Stimulated activated CD4-positive, alpha-beta T cell treated with anti-CD3 and anti-CD28 coated beads, Interleukin-2, amount 100 ng/mL, for 4 hours (primary cell): ENCODE results near the gene PIK3R4.

ENCODE experiments used
- DNase-seq: peaks from one replicate; pipeline ENCODE4 v3.0.0-alpha.2; 2020; ENCODE audit warnings: low read depth

The PIK3R4 gene

GRCh38 chr3:130688697-130689470, 57.7 kb downstream of the PIK3R4 start:
- DNase-seq, result no peak

- DNase-seq, result no peak
These were observed 58.5 kb downstream of the PIK3R4 start for GRCh38 chr3:130688015-130688688.

GRCh38 chr3:130687327-130687726, 59.3 kb downstream of the PIK3R4 start:
- DNase-seq, result no peak

GRCh38 chr3:130686833-130687232, 59.8 kb downstream of the PIK3R4 start:
- DNase-seq, result no peak

- no peak for DNase-seq
These were observed 64.5 kb downstream of the PIK3R4 start for GRCh38 chr3:130682131-130682530.

GRCh38 chr3:130679218-130679617, 67.4 kb downstream of the PIK3R4 start:
- DNase-seq, result no peak

- DNase-seq, result no peak
These were observed 69.3 kb downstream of the PIK3R4 start for GRCh38 chr3:130677343-130677742.

GRCh38 chr3:130671545-130672312, 74.9 kb downstream of the PIK3R4 start:
- no peak for DNase-seq

GRCh38 chr3:130669740-130670139, 76.9 kb downstream of the PIK3R4 start:
- no peak for DNase-seq

GRCh38 chr3:130663092-130663491, 83.5 kb downstream of the PIK3R4 start:
- no peak for DNase-seq

- DNase-seq, result no peak
These were observed 84.1 kb downstream of the PIK3R4 start for GRCh38 chr3:130662501-130662996.

- no peak for DNase-seq
These were observed 85.3 kb downstream of the PIK3R4 start for GRCh38 chr3:130661140-130661891.

- DNase-seq, result no peak
These were observed 86.7 kb downstream of the PIK3R4 start for GRCh38 chr3:130659911-130660310.

GRCh38 chr3:130658678-130659077, 88.0 kb downstream of the PIK3R4 start:
- no peak for DNase-seq

GRCh38 chr3:130656627-130657026, 90.0 kb downstream of the PIK3R4 start:
- DNase-seq, result no peak

GRCh38 chr3:130654921-130655320, 91.7 kb downstream of the PIK3R4 start:
- no peak for DNase-seq

GRCh38 chr3:130654091-130654490, 92.5 kb downstream of the PIK3R4 start:
- DNase-seq, result no peak

- no peak for DNase-seq
These were observed 97.5 kb downstream of the PIK3R4 start for GRCh38 chr3:130649061-130649654.

GRCh38 chr3:130648293-130648692, 98.3 kb downstream of the PIK3R4 start:
- no peak for DNase-seq

GRCh38 chr3:130645261-130645660, 101.4 kb downstream of the PIK3R4 start:
- DNase-seq, result no peak

- DNase-seq, result no peak
These were observed 101.9 kb downstream of the PIK3R4 start for GRCh38 chr3:130644628-130645253.
